HepG2 (cell line): Measurements from ENCODE around the gene GRM4. TPM values are rescaled to one million over a fixed set of nuclear protein-coding genes. Genes with fewer than 3 reads are reported as not detected.
A peak's percentile ranks its signal among the peaks of the same experiment; 100 is the strongest.

Experiments used
- ATAC-seq: fragments of 200-7000 bp; cut with Tn5 transposase; 3 replicates; pipeline ENCODE4 v1.9.1; 2020; ENCODE audit warnings: mild to moderate bottlenecking, moderate library complexity
- BruUV-seq: library from RNA; stranded (reverse); fragments of 400-500 nt; replicated peaks from 2 replicates; lab custom pipeline; 2021; lab: Mats Ljungman, UMichigan
- CTCF ChIA-PET: fragments of 300-600 bp; formaldehyde crosslinking; extraction: SDS; loops from one replicate; lab custom pipeline; 2021; ENCODE audit warnings: low total read pairs, inconsistent platforms, low intra/inter-chr PET ratio; lab: Yijun Ruan, JAX
- POLR2A ChIA-PET: fragments of 350-600 bp; sonication (Branson Sonifier 250); formaldehyde crosslinking; loops from one replicate; lab custom pipeline; 2020; ENCODE audit warnings: antibody characterized with exemption, inconsistent platforms; lab: Yijun Ruan, JAX
- DNase-seq: peaks from one replicate; pipeline ENCODE4 v3.0.0-alpha.2; 2015; ENCODE audit warnings: low spot score
- FAIRE-seq: peaks from 3 replicates; lab custom pipeline; 2011; peaks lifted over from hg19 to GRCh38; lab: Jason Lieb, UNC
- H2AFZ ChIP-seq: one replicate; pipeline ENCODE4 v1.6.1; 2011; ENCODE audit warnings: low read length, inconsistent platforms
- H3K27ac ChIP-seq: fragments of 300-600 bp; 3 replicates; pipeline ENCODE4 v1.8.0; 2011; ENCODE audit warnings: mixed run types, mild to moderate bottlenecking, mixed read lengths, low read length, inconsistent platforms; ENCODE audit not compliant: insufficient read depth; ENCODE audit errors: extremely low read length
- H3K27me3 ChIP-seq, 2 experiments: fragments of 200-600 bp in 1 of 2; 2 replicates in 1 of 2; 3 replicates in 1 of 2; pipeline versions ENCODE4 v1.6.0 to v1.8.0; 2011; ENCODE audit warnings: low read length in 2 of 2, mild to moderate bottlenecking in 2 of 2, moderate library complexity in 2 of 2, inconsistent platforms in 1 of 2; ENCODE audit not compliant: insufficient read depth in 2 of 2, control insufficient read depth in 1 of 2
- H3K36me3 ChIP-seq, 2 experiments: fragments of 200-600 bp in 1 of 2; replicated peaks in 1 of 2; 2 replicates in 1 of 2; 3 replicates in 1 of 2; pipeline versions ENCODE4 v1.5.1 to v1.8.0; 2011; ENCODE audit warnings: low read length in 2 of 2, inconsistent platforms in 1 of 2; ENCODE audit not compliant: insufficient read depth in 2 of 2, control insufficient read depth in 1 of 2
- H3K4me1 ChIP-seq: 2 replicates; pipeline ENCODE4 v1.5.1; 2012; ENCODE audit warnings: low read length, inconsistent platforms; ENCODE audit not compliant: insufficient read depth
- H3K4me2 ChIP-seq: 2 replicates; pipeline ENCODE4 v1.6.0; 2011; ENCODE audit warnings: low read depth, low read length, inconsistent platforms
- H3K4me3 ChIP-seq, 3 experiments: fragments of 200-600 bp in 1 of 3; sonication (generic), shearing (Covaris generic) in 1 of 3; replicated peaks in 1 of 3; 2 replicates each; pipeline ENCODE4 v1.5.1; 2011 to 2016; ENCODE audit warnings: low read length in 3 of 3, inconsistent platforms in 2 of 3, low read depth in 2 of 3, mild to moderate bottlenecking in 2 of 3, control low read depth in 1 of 3, mixed read lengths in 1 of 3; ENCODE audit not compliant: insufficient read depth in 1 of 3
- H3K79me2 ChIP-seq: one replicate; pipeline ENCODE4 v1.6.1; 2011; ENCODE audit warnings: low read length, inconsistent platforms; ENCODE audit not compliant: insufficient read depth
- H3K9ac ChIP-seq: 2 replicates; pipeline ENCODE4 v1.6.0; 2011; ENCODE audit warnings: mild to moderate bottlenecking, low read depth, low read length, inconsistent platforms; ENCODE audit not compliant: insufficient read depth
- H3K9me3 ChIP-seq: 2 replicates; pipeline ENCODE4 v1.5.1; 2012; ENCODE audit warnings: mild to moderate bottlenecking, low read length
- H4K20me1 ChIP-seq: 2 replicates; pipeline ENCODE4 v1.6.0; 2011; ENCODE audit warnings: inconsistent platforms, mild to moderate bottlenecking, low read length, moderate library complexity; ENCODE audit not compliant: insufficient read depth
- ATAD3A ChIP-seq: sonication (generic); formaldehyde crosslinking; IDR thresholded peaks from 2 replicates; pipeline ENCODE4 v1.4.0; 2020; ENCODE audit warnings: missing genetic modification reagents
- ZNF207 ChIP-seq: fragments of 450-650 bp; IDR thresholded peaks from 2 replicates; pipeline ENCODE4 v1.6.1; 2016; ENCODE audit warnings: antibody characterized with exemption, borderline replicate concordance
- ZNF3 ChIP-seq: IDR thresholded peaks from 2 replicates; pipeline ENCODE4 v1.7.0; 2017; ENCODE audit warnings: inconsistent platforms
- ZNF768 ChIP-seq: sonication (generic); formaldehyde crosslinking; IDR thresholded peaks from 2 replicates; pipeline ENCODE4 v1.4.0; 2020; ENCODE audit warnings: missing genetic modification reagents
- ZSCAN9 ChIP-seq: IDR thresholded peaks from 2 replicates; pipeline ENCODE4 v1.6.1; 2016; ENCODE audit warnings: borderline replicate concordance
- WGBS: methylation state at CpG from one replicate; pipeline ENCODE4 v1.1.6; 2017; ENCODE audit warnings: low lambda C conversion rate; 5-methylcytosine and 5-hydroxymethylcytosine counted together
- in situ Hi-C: cut with HindIII; loops from 2 replicates; pipeline ENCODE4 v1.10.0; 2017; ENCODE audit warnings: low pct_unique_long_range_greater_than_20kb; ENCODE audit not compliant: extremely low pct_ligation_motif_present
- intact Hi-C: fragments of 100-400 bp; cut with micrococcal nuclease; formaldehyde crosslinking; loops from one replicate; pipeline ENCODE4 v1.10.0; 2022; ENCODE audit not compliant: unreplicated experiment
- polyA plus RNA-seq, 8 experiments: library from polyadenylated mRNA; depleted of rRNA in 3 of 8; stranded (reverse) in 7 of 8; unstranded in 1 of 8; fragments of >200 nt; fragmentation: Illumina TruSeq in 4 of 8; extraction: Trizol in 4 of 8; gene quantifications; 2 replicates each; pipeline versions ENCODE4 v1.2.1 to v1.2.3, GENCODE V29; 2011 to 2016; ENCODE audit warnings: low read depth in 4 of 8, missing spikeins in 1 of 8, mixed read lengths in 1 of 8; ENCODE audit not compliant: insufficient read depth in 1 of 8
- total RNA-seq, 5 experiments: library from RNA; depleted of rRNA; stranded (reverse); fragments of >200 nt; fragmentation: Illumina TruSeq; extraction: Trizol; gene quantifications; 2 replicates each; pipeline ENCODE4 v1.2.3, GENCODE V29; 2016; ENCODE audit warnings: low read depth in 1 of 5
- TF ChIP-seq, protein P1 (sequence below): IDR thresholded peaks from 2 replicates; pipeline ENCODE4 v1.6.1; 2018; ENCODE audit warnings: missing genetic modification reagents, mild to moderate bottlenecking, missing compliant biosample characterization

GRM4 gene
- total and polyA plus RNA-seq, 2 of the 13 experiments (the other 11 are each of a cell fraction or from before 2014, with no cell fraction given), result not detected

DNA sequence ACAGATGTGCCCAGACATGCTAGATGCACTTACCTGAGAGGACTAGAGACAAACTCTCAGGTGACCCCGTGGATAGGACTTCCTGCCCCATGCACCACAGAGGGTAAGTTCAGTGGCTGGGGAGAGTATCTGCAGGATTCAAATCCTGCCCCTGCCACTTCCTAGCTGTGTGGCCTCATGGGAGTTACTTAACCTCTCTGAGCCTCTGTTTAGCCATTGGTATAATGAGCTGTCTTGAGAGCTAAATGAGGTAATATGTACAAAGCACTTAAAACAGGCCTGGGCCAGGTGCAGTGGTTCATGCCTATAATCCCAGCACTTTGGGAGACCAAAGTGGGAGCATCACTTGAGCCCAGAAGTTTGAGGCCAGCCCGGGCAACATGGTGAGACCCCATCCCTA is 59.3 kb downstream of the GRM4 start:
- DNase-seq (no peak), ATAC-seq (no peak), FAIRE-seq (no peak)
- intact Hi-C loops (no loop called here), in situ Hi-C loops (no loop called here)
- Histone ChIP-seq H3K4me3 (no peak overlapping the region), H3K79me2 (no peaks in the 10 kb centered on the region), H3K36me3 (no peaks in the 10 kb centered on the region), H3K27ac (no peak overlapping the region), H4K20me1 (no peaks in the 10 kb centered on the region; the same call in 1 of the 2 replicates), H2AFZ (no peak overlapping the region), H3K4me1 (no peaks in the 10 kb centered on the region), H3K9me3 (no peaks in the 10 kb centered on the region), H3K27me3 (peaks cover 17 to 23% of the 10 kb centered on the region in 2 experiments; a peak in 4 of 5 replicates), H3K4me2 (no peak overlapping the region), H3K9ac (no peak overlapping the region)
- CTCF ChIA-PET, result no interaction called here
- POLR2A ChIA-PET, result no interaction called here
- BruUV-seq, result no TSS peak
- TF ChIP-seq ZNF768 (CRISPR knock-in tag) (peak; percentile 75; the same call in 1 of the 2 replicates), ZNF207 (no peak)
- 0% methylated on average over 2 of the region's 2 CpGs for WGBS

DNA sequence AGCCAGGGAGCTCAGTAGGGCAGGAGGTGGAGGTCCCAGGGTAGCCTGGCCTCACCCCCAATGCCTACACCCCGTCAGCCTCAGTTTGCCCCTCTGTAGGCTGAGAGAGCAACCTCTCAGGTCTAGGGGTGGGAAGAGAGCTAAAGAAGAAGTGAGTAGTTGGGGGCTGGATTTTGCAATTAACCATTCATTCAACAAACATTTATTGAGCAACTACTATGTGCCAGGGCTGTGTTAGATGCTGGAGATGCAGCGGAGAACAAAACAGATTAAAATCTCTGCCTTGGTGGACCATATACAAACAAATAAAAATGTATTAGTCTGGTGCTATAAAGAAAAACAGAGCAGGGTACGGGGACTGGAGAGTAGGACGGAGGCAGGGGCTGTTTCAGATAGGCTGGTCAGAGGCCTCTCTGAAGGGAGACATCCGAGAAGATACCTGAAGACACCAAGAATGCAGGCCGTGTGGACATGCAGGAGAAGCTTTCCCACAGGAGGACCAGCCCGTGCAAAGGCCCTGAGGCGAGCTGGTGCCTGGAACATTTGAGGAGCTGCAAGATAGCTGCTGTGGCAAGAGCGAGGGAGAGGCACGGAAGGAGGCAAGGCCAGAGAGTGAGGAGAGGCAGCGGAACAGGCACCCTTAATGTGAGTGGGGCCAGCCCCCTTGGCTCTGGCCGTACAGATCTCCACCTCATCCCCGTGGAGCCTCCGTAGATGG is 60.3 kb downstream of the GRM4 start:
- Histone ChIP-seq H3K36me3 (no peaks in the 10 kb centered on the region), H4K20me1 (no peaks in the 10 kb centered on the region; the same call in 1 of the 2 replicates), H3K79me2 (no peaks in the 10 kb centered on the region), H3K9me3 (no peaks in the 10 kb centered on the region), H3K4me2 (no peak overlapping the region), H3K27me3 (peaks cover 17 to 33% of the 10 kb centered on the region in 2 experiments; a peak in 4 of 5 replicates), H2AFZ (no peak overlapping the region), H3K27ac (no peak overlapping the region), H3K9ac (no peak overlapping the region), H3K4me3 (no peak overlapping the region)
- in situ Hi-C loops, result no loop called here
- no TSS peak for BruUV-seq
- intact Hi-C loops, result no loop called here
- POLR2A ChIA-PET, result no interaction called here
- DNase-seq, result no peak
- WGBS, result 25% methylated on average over 9 of the region's 14 CpGs
- ATAC-seq, result no peak
- CTCF ChIA-PET, result no interaction called here
- TF ChIP-seq ATAD3A (CRISPR knock-in tag), result no peak
- TF ChIP-seq, protein P1, sequence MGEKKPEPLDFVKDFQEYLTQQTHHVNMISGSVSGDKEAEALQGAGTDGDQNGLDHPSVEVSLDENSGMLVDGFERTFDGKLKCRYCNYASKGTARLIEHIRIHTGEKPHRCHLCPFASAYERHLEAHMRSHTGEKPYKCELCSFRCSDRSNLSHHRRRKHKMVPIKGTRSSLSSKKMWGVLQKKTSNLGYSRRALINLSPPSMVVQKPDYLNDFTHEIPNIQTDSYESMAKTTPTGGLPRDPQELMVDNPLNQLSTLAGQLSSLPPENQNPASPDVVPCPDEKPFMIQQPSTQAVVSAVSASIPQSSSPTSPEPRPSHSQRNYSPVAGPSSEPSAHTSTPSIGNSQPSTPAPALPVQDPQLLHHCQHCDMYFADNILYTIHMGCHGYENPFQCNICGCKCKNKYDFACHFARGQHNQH, result no peak
- TF ChIP-seq ZNF3, result 0 out of 2 replicates have a peak, but pooled peaks have one; percentile 59
- TF ChIP-seq ZSCAN9 (CRISPR knock-in tag), result no peak
- TF ChIP-seq, all 625 proteins: peak for 1
- FAIRE-seq, result no peak
- H3K4me1 ChIP-seq, result no peaks in the 10 kb centered on the region
